ENCODE results near the gene GCN1.

DNA sequence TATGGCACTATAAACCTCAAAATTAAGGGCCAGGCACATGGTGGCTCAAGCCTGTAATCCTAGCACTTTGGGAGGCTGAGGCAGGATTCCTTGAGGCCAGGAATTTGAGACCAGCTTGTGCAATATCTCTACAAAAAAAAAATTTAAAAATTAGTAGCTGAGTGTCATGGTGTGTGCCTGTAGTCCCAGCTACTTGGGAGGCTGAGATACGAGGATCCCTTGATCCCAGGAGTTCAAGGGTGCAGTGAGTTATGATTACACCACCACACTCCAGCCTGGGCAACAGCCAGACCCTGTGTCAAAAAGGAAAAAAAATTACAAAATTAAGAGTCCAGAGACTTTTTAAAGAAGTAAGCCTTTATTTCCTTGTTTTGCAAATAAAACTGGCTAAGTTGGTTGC, 1.8 kb upstream of the GCN1 start:
- TF ChIP-seq, protein P1, sequence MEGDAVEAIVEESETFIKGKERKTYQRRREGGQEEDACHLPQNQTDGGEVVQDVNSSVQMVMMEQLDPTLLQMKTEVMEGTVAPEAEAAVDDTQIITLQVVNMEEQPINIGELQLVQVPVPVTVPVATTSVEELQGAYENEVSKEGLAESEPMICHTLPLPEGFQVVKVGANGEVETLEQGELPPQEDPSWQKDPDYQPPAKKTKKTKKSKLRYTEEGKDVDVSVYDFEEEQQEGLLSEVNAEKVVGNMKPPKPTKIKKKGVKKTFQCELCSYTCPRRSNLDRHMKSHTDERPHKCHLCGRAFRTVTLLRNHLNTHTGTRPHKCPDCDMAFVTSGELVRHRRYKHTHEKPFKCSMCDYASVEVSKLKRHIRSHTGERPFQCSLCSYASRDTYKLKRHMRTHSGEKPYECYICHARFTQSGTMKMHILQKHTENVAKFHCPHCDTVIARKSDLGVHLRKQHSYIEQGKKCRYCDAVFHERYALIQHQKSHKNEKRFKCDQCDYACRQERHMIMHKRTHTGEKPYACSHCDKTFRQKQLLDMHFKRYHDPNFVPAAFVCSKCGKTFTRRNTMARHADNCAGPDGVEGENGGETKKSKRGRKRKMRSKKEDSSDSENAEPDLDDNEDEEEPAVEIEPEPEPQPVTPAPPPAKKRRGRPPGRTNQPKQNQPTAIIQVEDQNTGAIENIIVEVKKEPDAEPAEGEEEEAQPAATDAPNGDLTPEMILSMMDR (conservative IDR thresholded peaks at IDR 0.05 in 1 of 2, IDR thresholded peaks at IDR 0.05 in 1 of 2; ENCODE audit: low read depth in 1 of 2, low read length in 2 of 2) = no peak
- TF ChIP-seq EZH2 (IDR thresholded peaks at IDR 0.05; ENCODE audit: low read length, missing control alignments) = no peak
